NCI-H1436 (cell line): ENCODE results near the gene S100A10.
A peak's percentile ranks its signal among the peaks of the same experiment; 100 is the strongest.

Experiments
- DNase-seq: peaks from one replicate; lab custom pipeline; 2025; lab: John Stamatoyannopoulos, UW

The S100A10 gene

GRCh38 chr1:151935894-151936602, 57.6 kb downstream of the S100A10 start:
- DNase-seq = no peak

- no peak for DNase-seq
These were observed 58.5 kb downstream of the S100A10 start for GRCh38 chr1:151935154-151935553.

- DNase-seq = peak; percentile 62
These were observed 59.6 kb downstream of the S100A10 start for GRCh38 chr1:151934048-151934493.
